ENCODE data around the gene ZNF300. TPM values are rescaled to one million over a fixed set of nuclear protein-coding genes. Genes with fewer than 3 reads are reported as not detected.

The ZNF300 gene
- total RNA-seq (2014; rRNA removed; shearing (Covaris generic)): 20.0 and 20.8 TPM in 2 replicates

DNA sequence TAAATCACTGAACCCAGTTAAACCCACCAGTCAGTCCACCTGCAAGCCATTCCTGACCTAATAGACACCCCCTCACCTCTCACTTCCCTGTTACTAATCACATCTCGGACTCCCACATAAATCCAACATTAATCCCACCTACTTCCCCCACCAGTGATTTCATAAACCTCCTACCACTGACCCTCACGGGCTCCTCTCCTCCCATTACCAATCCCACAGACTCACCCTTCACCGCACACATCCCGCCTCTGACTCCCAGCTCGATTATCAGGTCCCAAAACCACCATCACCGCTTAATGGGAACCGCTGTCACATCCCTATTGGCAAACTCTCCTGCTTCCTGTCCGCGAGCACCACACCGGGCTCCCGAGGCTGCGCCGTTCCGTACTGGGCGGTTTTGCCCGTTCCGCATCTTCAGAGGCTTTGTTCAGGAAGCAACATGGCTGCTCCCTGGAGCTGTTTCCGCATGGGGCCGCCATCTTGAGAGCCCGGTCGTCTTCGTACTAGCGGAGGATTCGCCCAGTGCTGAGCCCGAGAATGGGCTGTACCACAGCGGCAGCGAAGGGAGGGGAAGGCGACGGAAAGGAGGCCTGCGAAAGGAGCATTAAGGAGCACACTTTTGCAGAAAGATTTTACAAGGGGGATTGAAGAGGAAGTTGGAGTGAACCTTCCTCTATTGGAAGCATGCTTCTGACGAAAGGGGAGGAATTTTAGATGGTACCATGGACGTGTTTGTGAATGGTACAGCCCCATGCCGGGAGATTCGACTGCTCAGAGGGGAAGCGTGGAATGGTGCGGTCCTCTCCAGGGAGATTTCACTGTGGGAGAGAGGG is at the start of gene ZNF300:
Gene ZNF300 (minus strand): TSS at position 502 of the 833 bp plus-strand sequence. CDS start 1,825 bp downstream, outside the sequence.

DNA sequence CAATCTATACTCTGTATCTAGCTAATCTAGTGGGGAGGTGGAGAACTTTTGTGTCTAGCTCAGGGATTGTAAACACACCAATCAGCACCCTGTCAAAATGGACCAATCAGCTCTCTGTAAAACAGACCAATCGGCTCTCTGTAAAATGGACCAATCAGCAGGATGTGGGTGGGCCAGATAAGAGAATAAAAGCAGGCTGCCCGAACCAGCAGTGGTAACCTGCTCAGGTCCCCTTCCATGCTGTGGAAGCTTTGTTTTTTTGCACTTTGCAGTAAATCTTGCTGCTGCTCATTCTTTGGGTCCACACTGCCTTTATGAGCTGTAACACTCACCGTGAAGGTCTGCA is 58.5 kb downstream of the ZNF300 start, which contains the start of gene IRGM:
Gene IRGM (plus strand): TSS at position 214 of the 346 bp plus-strand sequence. CDS start 1,603 bp downstream, outside the sequence.

Other genes starting within 250 kb of the ZNF300 start
- gene MYOZ3, start 243.7 kb downstream of the ZNF300 start, total RNA-seq (2014; rRNA removed; shearing (Covaris generic)): not detected in 2 replicates
- 43.1 and 47.6 TPM in 2 replicates for gene RBM22, start 203.9 kb downstream of the ZNF300 start, total RNA-seq (2014; rRNA removed; shearing (Covaris generic))
- 34.5 and 39.9 TPM in 2 replicates for gene DCTN4, start 146.0 kb downstream of the ZNF300 start, total RNA-seq (2014; rRNA removed; shearing (Covaris generic))
- gene SMIM3, start 126.2 kb downstream of the ZNF300 start, total RNA-seq (2014; rRNA removed; shearing (Covaris generic)): 2.9 and 5.3 TPM in 2 replicates
- not detected in 2 replicates for gene IRGM, start 58.5 kb downstream of the ZNF300 start, total RNA-seq (2014; rRNA removed; shearing (Covaris generic))
- 4.5 and 5.0 TPM in 2 replicates for gene GPX3, start 115.6 kb upstream of the ZNF300 start, total RNA-seq (2014; rRNA removed; shearing (Covaris generic))
- gene TNIP1, start 176.1 kb upstream of the ZNF300 start, total RNA-seq (2014; rRNA removed; shearing (Covaris generic)): 61.0 and 65.7 TPM in 2 replicates

Measured in A375 (cell line).